Body of pancreas (tissue), 4 donors: Measurements from ENCODE around the gene CYP27A1. TPM values are rescaled to one million over a fixed set of nuclear protein-coding genes. Genes with fewer than 3 reads are reported as not detected.

Experiments
- ATAC-seq: fragments of 150-250 bp; one replicate; pipeline ENCODE4 v1.9.1; 2016
- DNase-seq, 4 donors: peaks; one replicate each; pipeline ENCODE4 v3.0.0-alpha.2; 2019
- H3K27ac ChIP-seq, 4 donors: fragments of 200-600 bp; sonication (generic); 1 replicate in 3 of 4; 2 replicates in 1 of 4; pipeline versions ENCODE4 v1.5.1 to v1.6.1; 2016 to 2019; ENCODE audit warnings: mild to moderate bottlenecking in 1 of 4, mixed read lengths in 1 of 4, moderate library complexity in 1 of 4
- H3K27me3 ChIP-seq, 2 donors: fragments of 200-600 bp; sonication (generic); one replicate each; pipeline ENCODE4 v1.6.0; 2016; ENCODE audit warnings: mild to moderate bottlenecking in 1 of 2
- H3K36me3 ChIP-seq, 2 donors: fragments of 200-600 bp; sonication (generic); replicated peaks in 1 of 2; 2 replicates each; pipeline ENCODE4 v1.5.1; 2016; ENCODE audit warnings: low read depth in 2 of 2; ENCODE audit not compliant: insufficient read depth in 1 of 2
- H3K4me1 ChIP-seq: fragments of 200-600 bp; sonication (generic); one replicate; pipeline ENCODE4 v1.6.0; 2016
- H3K4me3 ChIP-seq, 2 donors: fragments of 200-600 bp; sonication (generic); 1 replicate in 1 of 2; 2 replicates in 1 of 2; pipeline ENCODE4 v1.5.1; 2016 to 2019
- H3K9me3 ChIP-seq, 3 donors: fragments of 200-600 bp; sonication (generic); 1 replicate in 2 of 3; 2 replicates in 1 of 3; pipeline ENCODE4 v1.5.1; 2016
- CTCF ChIP-seq, 7 experiments: fragments of 450-650 bp in 4 of 7; fragments of 200-600 bp in 3 of 7; sonication (generic) in 3 of 7; IDR thresholded peaks; one replicate each; pipeline ENCODE4 v1.5.1; 2016 to 2019; ENCODE audit warnings: antibody characterized with exemption in 7 of 7
- POLR2A ChIP-seq, 3 donors: fragments of 450-650 bp; IDR thresholded peaks; one replicate each; pipeline ENCODE4 v1.6.1; 2016; ENCODE audit warnings: antibody characterized with exemption in 3 of 3, mild to moderate bottlenecking in 2 of 3
- WGBS, 2 donors: methylation state at CpG; one replicate each; pipeline ENCODE4 v1.1.5; 2017; 5-methylcytosine and 5-hydroxymethylcytosine counted together
- intact Hi-C: fragments of 100-400 bp; cut with DNase I; formaldehyde crosslinking; loops from one replicate; pipeline ENCODE4 v1.15.1; 2023
- total RNA-seq, 2 donors: library from RNA; depleted of rRNA; stranded (reverse); fragments of >200 nt; gene quantifications; one replicate each; pipeline ENCODE4 v1.1.0, GENCODE V29; 2016

Gene CYP27A1
- total RNA-seq, 2 donors from 2014 or later, result 9.3 to 9.9 TPM

GRCh38 chr2:218754201-218754600 lies 27.7 kb upstream of the CYP27A1 start:
- WGBS, 2 donors, result 66 to 69% methylated on average over 3 of the region's 3 CpGs
- ATAC-seq, result no peak
- Histone ChIP-seq H3K4me1 (no peaks in the 10 kb centered on the region), H3K4me3 (no peak overlapping the region), H3K36me3 (peaks cover 0 to 15% of the 10 kb centered on the region in 2 donors), H3K27ac (no peak overlapping the region), H3K9me3 (no peaks in the 10 kb centered on the region), H3K27me3 (no peaks in the 10 kb centered on the region)
- TF ChIP-seq POLR2A (IDR thresholded peaks at IDR 0.05) (no peak), CTCF (IDR thresholded peaks at IDR 0.05) (no peak)
- intact Hi-C loops, result no loop called here
- peak; percentile 16 to 60 (median 32) for DNase-seq

DNA sequence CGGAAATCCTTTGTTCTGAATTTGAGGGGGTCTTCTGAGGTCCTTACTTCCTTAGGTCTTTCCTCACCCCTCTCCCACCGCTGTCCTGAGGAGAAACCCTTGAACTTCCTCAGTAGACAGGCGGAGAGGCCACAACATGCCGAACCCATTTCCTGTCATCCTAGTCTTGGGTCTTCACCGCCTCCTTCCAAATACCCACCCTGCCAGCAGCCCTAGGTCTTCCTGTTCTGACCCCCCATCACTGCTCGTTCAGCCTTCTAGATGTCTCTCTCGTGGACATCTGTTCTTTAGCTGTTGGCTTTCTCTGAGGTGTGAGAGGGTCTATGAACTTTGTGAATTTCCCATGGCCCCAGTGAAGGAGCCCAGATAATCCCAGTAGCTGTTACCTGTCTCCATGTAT lies 27.2 kb upstream of the CYP27A1 start:
- Histone ChIP-seq H3K36me3 (peaks cover 0 to 12% of the 10 kb centered on the region in 2 donors), H3K9me3 (no peaks in the 10 kb centered on the region), H3K27me3 (no peaks in the 10 kb centered on the region), H3K4me3 (no peak overlapping the region), H3K27ac (no peak overlapping the region), H3K4me1 (no peaks in the 10 kb centered on the region)
- ATAC-seq, result no peak
- WGBS, 2 donors, result 77 to 97% methylated on average over 7 of the region's 7 CpGs
- DNase-seq, result no peak
- TF ChIP-seq POLR2A (IDR thresholded peaks at IDR 0.05) (no peak), CTCF (IDR thresholded peaks at IDR 0.05) (no peak)
- intact Hi-C loops, result no loop called here

- H3K9me3 ChIP-seq, result no peaks in the 10 kb centered on the region
- H3K36me3 ChIP-seq, result peaks cover 0 to 9% of the 10 kb centered on the region in 2 donors
- TF ChIP-seq POLR2A (IDR thresholded peaks at IDR 0.05), result no peak
- TF ChIP-seq CTCF (IDR thresholded peaks at IDR 0.05), result no peak
- intact Hi-C loops, result no loop called here
- H3K27me3 ChIP-seq, result no peaks in the 10 kb centered on the region
- ATAC-seq (no peak), DNase-seq (no peak)
- H3K4me1 ChIP-seq, result no peaks in the 10 kb centered on the region
- 97 to 98% methylated on average over 3 of the region's 3 CpGs for WGBS, 2 donors
- H3K27ac ChIP-seq, result no peak overlapping the region
- no peak overlapping the region for H3K4me3 ChIP-seq
Observed at GRCh38 chr2:218755198-218755566, 26.8 kb upstream of the CYP27A1 start.

DNA sequence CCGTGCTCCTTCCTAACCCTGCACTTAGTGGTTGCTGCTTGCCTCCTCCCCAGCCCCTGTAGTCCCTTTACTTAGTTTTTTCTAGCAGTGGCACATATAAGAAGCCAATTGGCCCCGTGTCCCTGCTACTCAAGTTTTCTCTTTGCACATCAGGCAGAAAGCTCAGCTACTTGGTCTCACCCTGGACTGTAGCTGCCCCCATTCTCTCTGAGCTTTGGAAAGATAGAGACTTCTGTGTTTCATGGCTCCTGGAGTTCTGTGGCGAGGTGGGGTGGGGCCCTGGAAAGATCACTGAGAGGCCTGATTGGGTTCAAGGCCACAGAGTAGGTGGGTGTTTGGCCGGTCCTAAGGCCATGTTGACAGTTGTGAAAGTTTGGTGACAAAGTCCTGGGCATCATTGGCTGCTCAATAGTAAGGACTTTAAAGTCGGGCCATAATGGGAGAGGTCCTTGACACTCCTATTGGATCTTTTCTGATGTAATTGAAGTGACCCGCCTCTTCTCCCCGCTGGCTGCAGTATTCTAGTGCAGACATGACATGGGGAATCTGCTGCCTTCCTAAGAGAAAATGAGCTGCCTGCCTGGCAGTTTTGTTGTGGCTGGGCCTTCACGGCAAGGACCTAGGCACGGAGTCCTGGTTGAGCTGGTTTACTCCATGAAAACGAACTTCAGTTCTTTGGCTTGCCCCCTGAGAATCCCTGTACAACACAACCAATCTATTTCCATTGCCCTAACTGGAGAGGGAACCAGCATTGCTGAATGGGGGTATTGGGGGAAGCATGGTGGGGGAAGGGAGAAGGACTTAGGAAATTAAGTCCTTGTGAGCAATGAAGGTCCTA lies 26.2 kb upstream of the CYP27A1 start:
- 90 to 92% methylated on average over 8 to 10 of the region's 10 CpGs for WGBS, 2 donors
- TF ChIP-seq CTCF (IDR thresholded peaks at IDR 0.05) (no peak), POLR2A (IDR thresholded peaks at IDR 0.05) (no peak)
- Histone ChIP-seq H3K9me3 (no peaks in the 10 kb centered on the region), H3K27me3 (no peaks in the 10 kb centered on the region), H3K27ac (no peak overlapping the region), H3K4me1 (no peaks in the 10 kb centered on the region), H3K36me3 (peaks cover 0 to 9% of the 10 kb centered on the region in 2 donors), H3K4me3 (no peak overlapping the region)
- intact Hi-C loops, result no loop called here
- DNase-seq (no peak), ATAC-seq (no peak)
